ENCODE results near the gene AASDH. TPM values are rescaled to one million over a fixed set of nuclear protein-coding genes. Genes with fewer than 3 reads are reported as not detected.
A peak's percentile ranks its signal among the peaks of the same experiment; 100 is the strongest.

Gene AASDH
- total RNA-seq, 2 donors from 2014 or later: 6.1 to 6.9 TPM

- intact Hi-C loops (cut with DNase I): no loop called here
- ATAC-seq (no peak), DNase-seq (no peak)
These were observed 89.1 kb downstream of the AASDH start for GRCh38 chr4:56298236-56298635.

GRCh38 chr4:56297776-56298175 is 89.5 kb downstream of the AASDH start:
- intact Hi-C loops (cut with DNase I): no loop called here
- DNase-seq (no peak), ATAC-seq (no peak)

DNA sequence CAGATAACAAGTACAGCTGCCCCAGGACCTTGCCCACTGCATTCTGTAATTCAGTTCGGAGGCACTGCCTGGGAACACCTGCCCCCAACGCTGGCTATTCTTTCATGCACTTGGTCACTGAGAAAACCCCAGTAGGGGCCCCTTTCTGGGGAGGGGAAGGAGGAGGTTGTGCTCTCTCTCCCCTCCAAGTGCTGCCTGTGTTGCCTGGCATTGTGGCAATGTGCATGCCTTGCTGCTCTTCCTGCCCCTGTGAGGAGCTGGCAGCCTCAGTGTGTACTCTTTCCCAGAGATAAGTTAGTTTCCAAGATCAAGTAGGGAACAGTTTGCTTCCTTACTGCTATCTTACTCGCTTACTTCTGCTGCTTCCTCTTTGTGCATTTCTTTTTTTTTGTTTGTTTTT is 90.8 kb downstream of the AASDH start:
- DNase-seq: no peak
- intact Hi-C loops (cut with DNase I): no loop called here

GRCh38 chr4:56293121-56293520 is 94.2 kb downstream of the AASDH start:
- no peak for ATAC-seq
- intact Hi-C loops (cut with DNase I): no loop called here
- no peak for DNase-seq

More for the DNA sequence above, 90.8 kb downstream of the AASDH start:
- peak in 1 of 2 donors; percentile 21 for ATAC-seq

- DNase-seq: no peak
- intact Hi-C loops (cut with DNase I): no loop called here
- ATAC-seq: peak in 1 of 2 donors; percentile 51
These were observed 97.4 kb downstream of the AASDH start for GRCh38 chr4:56289934-56290333.

- DNase-seq (no peak), ATAC-seq (no peak)
- intact Hi-C loops (cut with DNase I): no loop called here
These were observed 98.6 kb downstream of the AASDH start for GRCh38 chr4:56288663-56289062.

Other genes starting within 250 kb of the AASDH start
- 1 to 10 TPM; 3.9 to 5.5 TPM for gene PPAT, start 48.1 kb upstream of the AASDH start, total RNA-seq
- gene PAICS, start 48.8 kb upstream of the AASDH start, total RNA-seq: 10 to 100 TPM; 21.8 to 34.6 TPM
- gene SRP72, start 80.1 kb upstream of the AASDH start, total RNA-seq: 10 to 100 TPM; 38.9 to 56.7 TPM
- not detected for gene ARL9, start 118.3 kb upstream of the AASDH start, total RNA-seq

Data from left cardiac atrium (tissue), 4 donors.